ENCODE data around the gene CTXN3. TPM values are rescaled to one million over a fixed set of nuclear protein-coding genes. Genes with fewer than 3 reads are reported as not detected.

Gene CTXN3
- total RNA-seq, 6 experiments from 2014 or later, result not detected

DNA sequence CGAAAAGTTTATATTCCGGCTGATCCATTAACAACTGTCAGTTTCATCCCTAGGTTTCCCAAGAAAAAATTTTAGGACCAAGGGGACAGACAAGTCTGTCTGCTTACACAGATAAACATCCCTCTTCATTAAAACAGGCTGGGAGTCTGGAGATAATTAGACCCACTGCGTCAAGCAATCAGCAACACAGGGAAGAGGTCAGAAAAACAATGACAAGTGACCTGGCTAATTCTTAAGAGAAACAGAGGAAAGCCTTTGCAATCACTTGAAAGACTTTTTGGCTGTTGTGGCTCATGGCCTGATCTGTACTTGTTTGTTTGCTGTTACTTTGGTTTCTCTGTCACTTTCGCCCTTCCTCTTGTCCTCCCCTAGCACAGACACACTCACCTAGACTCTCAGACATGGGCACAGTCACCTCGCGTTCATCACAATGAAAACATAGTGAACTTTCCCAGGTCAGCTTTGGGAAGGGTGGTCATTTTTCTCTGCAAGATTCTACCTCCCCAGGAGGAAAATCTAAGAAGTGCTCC is 51.4 kb downstream of the CTXN3 start:
- no peaks in the 10 kb centered on the region for H3K36me3 ChIP-seq
- no peak for TF ChIP-seq CTCF (IDR thresholded peaks at IDR 0.05)
- ATAC-seq (no peak), DNase-seq (no peak)
- WGBS (ENCODE audit: insufficient coverage, low coverage, low lambda C conversion rate, missing lambda C conversion rate), result 45% methylated on average over 6 of the region's 6 CpGs
- intact Hi-C loops (cut with DNase I), result no loop called here
- no peaks in the 10 kb centered on the region for H3K9me3 ChIP-seq
- no peaks in the 10 kb centered on the region for H3K4me1 ChIP-seq
- no peak overlapping the region for H3K27ac ChIP-seq
- no peak overlapping the region for H3K4me3 ChIP-seq
- no peaks in the 10 kb centered on the region for H3K27me3 ChIP-seq

DNA sequence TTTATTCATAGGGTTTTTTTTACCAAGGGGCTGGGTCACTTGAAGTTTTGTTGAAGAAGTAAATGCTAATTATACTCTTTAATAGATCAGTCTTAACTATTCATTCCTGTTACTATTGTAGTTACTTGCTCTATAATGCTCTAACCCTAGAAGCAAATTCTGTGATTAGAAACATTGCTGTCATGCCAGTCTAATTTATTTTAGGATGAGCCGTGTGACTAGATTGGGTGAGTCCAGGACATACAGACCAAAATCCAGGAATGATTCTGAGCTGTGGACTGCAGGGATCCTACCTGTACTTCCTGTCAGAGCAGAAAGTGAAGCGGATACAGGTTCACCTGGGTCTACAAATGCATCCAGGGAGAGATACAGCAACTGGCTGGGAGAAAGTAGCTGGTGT is 53.6 kb downstream of the CTXN3 start:
- ATAC-seq, result no peak
- WGBS (ENCODE audit: insufficient coverage, low coverage, low lambda C conversion rate, missing lambda C conversion rate), result 86% methylated on average over 2 of the region's 2 CpGs
- Histone ChIP-seq H3K27me3 (no peaks in the 10 kb centered on the region), H3K4me1 (no peaks in the 10 kb centered on the region), H3K9me3 (no peaks in the 10 kb centered on the region), H3K27ac (no peak overlapping the region), H3K36me3 (no peaks in the 10 kb centered on the region), H3K4me3 (no peak overlapping the region)
- no peak for TF ChIP-seq POLR2A (IDR thresholded peaks at IDR 0.05)
- no peak for TF ChIP-seq CTCF (IDR thresholded peaks at IDR 0.05)
- intact Hi-C loops (cut with DNase I), result no loop called here
- DNase-seq, result no peak

GRCh38 chr5:127702926-127703561 is 54.2 kb downstream of the CTXN3 start, which contains the start of gene CCDC192:
CCDC192 (plus strand) TSS chr5:127703391; CDS start chr5:127703446, 55 bp downstream.
- no peak within 1 kb of the TSS for H3K4me3 ChIP-seq
- H3K27me3 ChIP-seq, result no peaks in the 10 kb centered on the region
- H3K9me3 ChIP-seq, result no peaks in the 10 kb centered on the region
- 19% methylated on average over 5 of the region's 5 CpGs for WGBS (ENCODE audit: insufficient coverage, low coverage, low lambda C conversion rate, missing lambda C conversion rate)
- intact Hi-C loops (cut with DNase I), result no loop called here
- H3K36me3 ChIP-seq, result no peaks in the 10 kb centered on the region
- H3K27ac ChIP-seq, result no peak within 1 kb of the TSS
- no peak for TF ChIP-seq CTCF (IDR thresholded peaks at IDR 0.05)
- TF ChIP-seq POLR2A (IDR thresholded peaks at IDR 0.05), result no peak
- DNase-seq (no peak), ATAC-seq (no peak)
- H3K4me1 ChIP-seq, result no peaks in the 10 kb centered on the region

DNA sequence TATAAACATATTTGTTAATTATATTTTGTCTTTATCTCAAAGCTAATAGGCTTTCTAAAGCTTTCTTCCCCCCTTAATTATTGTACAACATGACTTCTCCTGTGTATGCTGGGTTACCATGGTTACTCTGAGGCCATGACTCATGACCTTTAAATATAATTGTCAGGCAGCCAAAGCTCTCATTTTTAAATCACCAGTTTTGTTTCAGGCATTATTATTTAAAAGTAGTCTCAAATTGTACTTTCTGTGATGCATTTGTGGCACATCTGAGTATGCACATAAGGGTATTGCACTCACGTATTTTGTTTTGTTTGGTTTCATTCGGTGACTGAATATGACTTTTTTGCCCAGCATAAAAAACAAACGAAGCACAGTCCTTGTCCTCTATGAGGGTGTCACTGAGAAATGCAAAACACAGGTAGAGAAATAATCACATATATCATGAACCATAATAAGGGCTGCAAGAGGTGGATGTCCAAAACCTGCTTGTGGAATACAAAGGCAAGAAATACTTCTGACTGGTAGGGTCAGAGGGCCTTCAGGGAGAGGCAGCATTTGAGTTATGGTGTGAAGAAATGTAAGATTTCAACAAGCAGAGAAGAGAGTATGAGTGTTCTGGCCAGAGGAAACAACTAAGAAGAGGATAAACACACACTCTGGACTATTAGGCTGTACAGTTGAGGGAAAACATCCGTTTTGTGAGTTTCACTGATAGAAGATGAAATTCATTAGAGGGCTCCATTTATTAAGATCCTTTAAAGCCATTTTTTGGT is 56.4 kb downstream of the CTXN3 start:
- TF ChIP-seq POLR2A (IDR thresholded peaks at IDR 0.05) (no peak), CTCF (IDR thresholded peaks at IDR 0.05) (no peak)
- no peaks in the 10 kb centered on the region for H3K27me3 ChIP-seq
- WGBS (ENCODE audit: insufficient coverage, low coverage, low lambda C conversion rate, missing lambda C conversion rate), result 33% methylated on average over 4 of the region's 4 CpGs
- ATAC-seq (no peak), DNase-seq (no peak)
- H3K27ac ChIP-seq, result no peak overlapping the region
- H3K4me1 ChIP-seq, result no peaks in the 10 kb centered on the region
- no peaks in the 10 kb centered on the region for H3K9me3 ChIP-seq
- H3K4me3 ChIP-seq, result no peak overlapping the region
- no peaks in the 10 kb centered on the region for H3K36me3 ChIP-seq
- intact Hi-C loops (cut with DNase I), result no loop called here
